GM21576 (cell line): ENCODE data around the gene USP9X.
"Not testable (repeated sequence)": the region's sequence is repeated elsewhere in the genome, so short reads cannot be mapped to it uniquely, and the experiment has no call there.

Source experiments
- ATAC-seq: cut with Tn5 transposase; IDR thresholded peaks from one replicate; pipeline ENCODE4 v1.9.1; 2021; ENCODE audit warnings: mild to moderate bottlenecking, moderate library complexity; ENCODE audit not compliant: unreplicated experiment

USP9X gene

DNA sequence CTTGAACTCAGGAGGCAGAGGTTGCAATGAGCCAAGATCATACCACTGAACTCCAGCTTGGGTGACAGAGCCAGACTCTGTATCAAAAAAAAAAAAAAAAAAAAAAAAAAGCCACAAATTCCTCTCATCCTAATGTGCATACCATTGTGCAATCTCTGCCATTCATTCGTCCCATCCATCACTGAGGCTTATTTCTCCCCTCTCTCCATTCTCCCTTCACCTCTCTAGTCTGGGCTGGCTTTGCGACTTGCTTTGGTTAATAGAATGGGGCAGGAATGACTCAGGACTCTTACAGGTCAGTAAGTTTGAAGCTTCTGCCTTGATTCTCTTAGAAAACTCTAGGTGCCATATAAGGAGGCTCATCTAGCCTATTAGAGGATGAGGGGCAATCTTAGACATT is 188.4 kb downstream of the USP9X start:
- ATAC-seq, result no peak

DNA sequence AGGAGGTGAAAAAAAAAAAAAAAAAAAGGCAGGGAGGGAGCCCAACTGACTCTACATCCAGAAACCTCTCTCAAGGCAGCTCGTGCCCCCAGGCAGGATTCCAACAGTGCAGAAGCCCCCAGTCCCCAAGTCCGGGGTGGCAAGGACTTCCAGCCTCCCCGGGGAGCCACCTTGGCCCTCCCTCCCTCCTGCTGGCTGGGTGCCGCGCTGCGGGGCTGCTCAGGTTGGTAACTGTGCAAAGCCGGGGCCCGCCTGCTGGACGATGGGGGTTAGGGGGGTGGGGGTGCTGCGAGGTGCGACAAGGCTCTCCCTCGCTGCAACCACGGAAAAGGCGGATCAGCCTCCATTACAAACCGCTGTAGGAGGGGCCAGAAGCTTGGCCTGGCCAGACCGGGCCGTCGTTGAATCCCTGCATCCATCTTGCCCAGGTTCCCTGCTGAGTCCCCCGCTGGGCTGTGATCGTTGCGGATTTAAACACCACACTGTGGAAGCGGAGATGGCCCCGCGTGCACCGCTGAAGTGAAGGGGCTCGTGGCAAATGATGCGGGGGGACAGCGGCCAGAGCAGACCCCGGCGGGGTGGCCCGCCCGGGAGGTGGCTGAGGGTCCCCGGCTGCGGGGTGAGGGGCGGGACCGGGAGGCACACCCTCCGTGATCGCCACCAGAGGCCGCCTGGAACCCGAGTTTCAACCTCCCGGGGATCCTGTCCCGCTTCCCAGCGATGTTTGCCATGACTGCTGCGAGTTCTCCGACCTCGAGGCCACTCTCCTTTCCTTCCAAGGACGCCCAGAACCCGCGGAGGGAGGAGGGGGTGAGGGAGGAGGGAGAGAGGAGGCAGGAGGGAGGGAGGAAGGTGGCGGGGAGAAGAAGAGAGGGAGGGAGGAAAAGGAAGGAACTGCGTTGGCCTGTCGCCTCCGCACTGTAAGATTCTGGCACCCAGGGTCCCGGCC is 190.7 kb downstream of the USP9X start:
- ATAC-seq, result no peak

DNA sequence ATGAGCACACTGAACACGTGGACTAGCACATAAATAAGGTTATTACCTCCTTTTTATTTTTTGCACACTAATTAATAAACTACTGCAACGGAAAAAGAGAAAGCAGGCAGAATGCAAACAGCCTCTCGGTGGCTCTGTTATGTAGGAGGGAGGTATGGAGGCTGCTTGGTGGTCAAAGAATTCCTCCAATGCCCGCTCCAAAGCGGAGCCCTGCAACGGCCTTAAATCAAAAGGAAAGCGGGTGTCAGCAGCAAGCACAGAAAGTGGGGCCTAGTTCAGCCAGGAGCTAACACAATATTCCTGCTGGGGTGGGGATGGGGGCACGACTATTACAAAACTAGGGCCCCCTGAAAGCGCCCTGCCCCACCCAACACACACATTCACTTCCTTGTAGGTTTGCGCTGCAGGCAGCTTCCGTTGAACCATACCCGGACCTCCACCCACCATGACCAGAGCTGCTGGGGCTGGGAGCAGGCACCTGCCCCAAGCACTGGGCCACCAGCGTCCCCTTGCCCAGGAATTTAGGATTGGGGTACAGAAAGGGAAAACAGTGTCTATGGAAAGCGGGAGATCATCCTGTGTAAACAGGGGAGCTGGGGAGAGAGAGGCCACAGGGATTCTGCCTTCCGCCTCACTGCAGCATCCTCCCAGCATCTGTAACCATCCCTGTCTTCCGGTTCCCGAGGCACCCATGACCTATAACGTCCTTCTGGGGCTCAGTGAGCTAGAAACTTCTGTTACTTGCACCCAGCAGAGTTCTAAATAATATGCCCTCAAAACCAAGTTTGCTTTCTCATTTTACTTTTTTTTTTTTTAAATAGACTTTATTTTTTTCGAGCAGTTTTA is 191.6 kb downstream of the USP9X start:
- no peak for ATAC-seq

DNA sequence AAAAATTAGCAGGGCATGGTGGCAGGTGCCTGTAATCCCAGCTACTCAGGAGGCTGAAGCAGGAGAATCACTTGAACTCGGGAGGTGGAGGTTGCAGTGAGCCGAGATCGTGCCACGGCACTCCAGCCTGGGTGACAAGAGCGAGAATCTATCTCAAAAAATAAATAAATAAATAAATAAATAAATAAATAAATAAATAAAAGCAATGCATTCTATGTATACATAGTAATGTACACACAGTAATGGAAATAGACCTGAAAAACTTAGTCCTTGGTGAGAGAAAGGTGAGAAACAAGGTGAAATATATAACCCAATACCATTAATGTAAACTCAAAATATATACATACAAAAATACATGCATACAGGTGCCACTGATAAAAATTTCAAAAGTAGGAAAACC is 197.1 kb downstream of the USP9X start:
- ATAC-seq, result not testable (repeated sequence)

DNA sequence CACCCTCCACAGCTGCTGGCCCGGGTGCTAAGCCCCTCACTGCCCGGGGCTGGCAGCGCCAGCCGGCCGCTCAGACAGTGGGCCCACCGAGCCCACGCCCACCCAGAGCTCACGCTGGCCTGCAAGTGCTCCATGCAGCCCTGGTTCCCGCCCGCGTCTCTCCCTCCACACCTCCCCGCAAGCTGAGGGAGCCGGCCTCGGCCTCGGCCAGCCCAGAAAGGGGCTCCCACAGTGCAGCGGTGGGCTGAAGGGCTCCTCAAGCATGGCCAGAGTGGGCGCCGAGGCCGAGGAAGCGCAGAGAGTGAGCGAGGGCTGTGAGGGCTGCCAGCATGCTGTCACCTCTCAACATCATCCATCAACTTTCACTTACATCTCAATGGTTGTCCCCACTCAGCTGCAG is 200.7 kb downstream of the USP9X start:
- ATAC-seq, result not testable (repeated sequence)
